ENCODE results near the gene PKDCC.
A peak's percentile ranks its signal among the peaks of the same experiment; 100 is the strongest.
"Not testable (repeated sequence)": the region's sequence is repeated elsewhere in the genome, so short reads cannot be mapped to it uniquely, and the experiment has no call there.

The PKDCC gene

GRCh38 chr2:42031281-42032223, 16.3 kb upstream of the PKDCC start:
- TF ChIP-seq CTCF (conservative IDR thresholded peaks at IDR 0.05), result no peak

GRCh38 chr2:42032224-42032620, 15.6 kb upstream of the PKDCC start:
- no peak overlapping the region for H3K27ac ChIP-seq
- no peak for TF ChIP-seq CTCF (conservative IDR thresholded peaks at IDR 0.05)

More at GRCh38 chr2:42031281-42032223, 16.3 kb upstream of the PKDCC start:
- no peak overlapping the region for H3K27ac ChIP-seq

GRCh38 chr2:42032745-42033144, 15.1 kb upstream of the PKDCC start:
- no peak for TF ChIP-seq CTCF (conservative IDR thresholded peaks at IDR 0.05)
- H3K27ac ChIP-seq, result no peak overlapping the region

- H3K27ac ChIP-seq, result not testable (repeated sequence)
Measured at GRCh38 chr2:42034096-42034495, 13.7 kb upstream of the PKDCC start.

GRCh38 chr2:42035241-42035640, 12.6 kb upstream of the PKDCC start:
- peak overlapping the region; percentile 64 for H3K27ac ChIP-seq

GRCh38 chr2:42036413-42036812, 11.4 kb upstream of the PKDCC start:
- TF ChIP-seq CTCF (conservative IDR thresholded peaks at IDR 0.05), result no peak
- H3K27ac ChIP-seq, result peak overlapping the region; percentile 64

More at GRCh38 chr2:42035241-42035640, 12.6 kb upstream of the PKDCC start:
- TF ChIP-seq CTCF (conservative IDR thresholded peaks at IDR 0.05), result no peak

- peak overlapping the region; percentile 64 for H3K27ac ChIP-seq
- no peak for TF ChIP-seq CTCF (conservative IDR thresholded peaks at IDR 0.05)
Measured at GRCh38 chr2:42036940-42037339, 10.9 kb upstream of the PKDCC start.

Data from VCaP (cell line).